RWPE2 (cell line): ENCODE measurements around the gene SLC20A1.

Experiments used
- ATAC-seq: fragments of 200-7000 bp; cut with Tn5 transposase; 3 replicates; pipeline ENCODE4 v1.9.1; 2021; ENCODE audit warnings: low read depth
- DNase-seq: peaks from one replicate; pipeline ENCODE4 v3.0.0-alpha.2; 2020; ENCODE audit warnings: low spot score
- H3K27ac ChIP-seq: fragments of 450-650 bp; 2 replicates; pipeline ENCODE4 v1.5.1; 2017; ENCODE audit warnings: mild to moderate bottlenecking; ENCODE audit not compliant: poor library complexity, severe bottlenecking
- H3K27me3 ChIP-seq: fragments of 250-450 bp; sonication (Bioruptor Pico); 2 replicates; pipeline ENCODE4 v1.5.1; 2021; ENCODE audit warnings: mild to moderate bottlenecking, moderate library complexity; ENCODE audit not compliant: insufficient read depth, poor library complexity, severe bottlenecking
- H3K36me3 ChIP-seq: fragments of 250-450 bp; sonication (Bioruptor Pico); 2 replicates; pipeline ENCODE4 v1.5.1; 2020; ENCODE audit warnings: low read depth, mild to moderate bottlenecking, moderate library complexity
- H3K4me1 ChIP-seq: fragments of 250-450 bp; sonication (Bioruptor Pico); 2 replicates; pipeline ENCODE4 v1.5.1; 2021; ENCODE audit warnings: mild to moderate bottlenecking, moderate library complexity; ENCODE audit not compliant: insufficient read depth, poor library complexity, severe bottlenecking
- H3K4me3 ChIP-seq: fragments of 250-450 bp; sonication (Bioruptor Pico); 2 replicates; pipeline ENCODE4 v1.5.1; 2021; ENCODE audit warnings: mild to moderate bottlenecking, moderate library complexity; ENCODE audit not compliant: severe bottlenecking
- H3K9me3 ChIP-seq: fragments of 250-450 bp; sonication (Bioruptor Pico); 2 replicates; pipeline ENCODE4 v1.5.1; 2021; ENCODE audit warnings: mild to moderate bottlenecking, moderate library complexity; ENCODE audit not compliant: severe bottlenecking
- TF ChIP-seq, protein P1 (sequence below): fragments of 450-650 bp; IDR thresholded peaks from one replicate; pipeline ENCODE4 v1.5.1; 2017; ENCODE audit warnings: mild to moderate bottlenecking, moderate library complexity; ENCODE audit not compliant: poor library complexity, severe bottlenecking

Gene SLC20A1, protein sequence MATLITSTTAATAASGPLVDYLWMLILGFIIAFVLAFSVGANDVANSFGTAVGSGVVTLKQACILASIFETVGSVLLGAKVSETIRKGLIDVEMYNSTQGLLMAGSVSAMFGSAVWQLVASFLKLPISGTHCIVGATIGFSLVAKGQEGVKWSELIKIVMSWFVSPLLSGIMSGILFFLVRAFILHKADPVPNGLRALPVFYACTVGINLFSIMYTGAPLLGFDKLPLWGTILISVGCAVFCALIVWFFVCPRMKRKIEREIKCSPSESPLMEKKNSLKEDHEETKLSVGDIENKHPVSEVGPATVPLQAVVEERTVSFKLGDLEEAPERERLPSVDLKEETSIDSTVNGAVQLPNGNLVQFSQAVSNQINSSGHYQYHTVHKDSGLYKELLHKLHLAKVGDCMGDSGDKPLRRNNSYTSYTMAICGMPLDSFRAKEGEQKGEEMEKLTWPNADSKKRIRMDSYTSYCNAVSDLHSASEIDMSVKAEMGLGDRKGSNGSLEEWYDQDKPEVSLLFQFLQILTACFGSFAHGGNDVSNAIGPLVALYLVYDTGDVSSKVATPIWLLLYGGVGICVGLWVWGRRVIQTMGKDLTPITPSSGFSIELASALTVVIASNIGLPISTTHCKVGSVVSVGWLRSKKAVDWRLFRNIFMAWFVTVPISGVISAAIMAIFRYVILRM

DNA sequence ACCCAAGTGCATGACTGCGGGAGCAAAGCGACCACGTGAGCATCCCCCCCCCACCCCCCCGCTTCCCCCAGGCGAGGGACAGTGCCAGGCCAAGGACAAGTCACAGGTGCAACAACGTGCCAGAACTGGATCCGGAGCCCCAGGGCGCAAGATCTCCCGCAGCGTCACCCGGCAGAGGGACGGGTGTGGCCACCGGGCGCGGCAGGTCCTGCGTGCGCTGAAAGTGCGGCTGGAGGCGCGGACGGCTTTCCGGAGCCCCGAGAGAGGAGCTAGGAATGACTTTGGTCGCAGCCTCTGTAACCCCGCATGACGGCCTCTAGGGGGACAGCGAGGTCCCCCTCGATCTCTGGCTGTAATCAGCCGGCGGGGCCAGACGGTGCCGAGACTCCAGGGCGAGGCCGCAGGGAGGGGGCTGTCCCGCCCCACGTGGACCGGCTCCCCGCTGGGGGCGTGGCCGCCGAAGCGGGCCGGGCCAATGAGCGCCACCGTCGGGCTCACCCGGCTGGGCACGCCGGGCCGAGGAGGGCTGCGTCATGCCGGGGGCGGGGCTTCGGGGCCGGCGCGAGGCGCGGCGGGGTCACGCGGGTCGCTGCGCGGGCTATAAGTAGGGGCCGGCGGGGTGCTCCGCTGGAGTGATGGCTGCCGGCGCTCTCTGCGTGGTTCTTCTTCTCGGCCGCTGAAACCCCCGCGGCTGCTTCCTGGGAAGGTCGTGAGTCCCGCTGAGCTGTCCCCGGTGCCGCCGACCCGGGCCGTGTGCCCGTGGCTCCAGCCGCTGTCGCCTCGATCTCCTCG, at the start of gene SLC20A1:
Gene SLC20A1 (plus strand): TSS at position 630 of the 792 bp plus-strand sequence. CDS start 890 bp downstream, outside the sequence.
- Histone ChIP-seq H3K27me3 (no peaks in the 10 kb centered on the region), H3K36me3 (peaks cover 42% of the 10 kb centered on the region), H3K4me3 (peak within 1 kb of the TSS; percentile 84), H3K27ac (peak within 1 kb of the TSS; percentile 98), H3K9me3 (no peaks in the 10 kb centered on the region), H3K4me1 (peaks cover 49% of the 10 kb centered on the region)
- ATAC-seq (peak; percentile 77), DNase-seq (peak; percentile 90)
- TF ChIP-seq, protein P1, sequence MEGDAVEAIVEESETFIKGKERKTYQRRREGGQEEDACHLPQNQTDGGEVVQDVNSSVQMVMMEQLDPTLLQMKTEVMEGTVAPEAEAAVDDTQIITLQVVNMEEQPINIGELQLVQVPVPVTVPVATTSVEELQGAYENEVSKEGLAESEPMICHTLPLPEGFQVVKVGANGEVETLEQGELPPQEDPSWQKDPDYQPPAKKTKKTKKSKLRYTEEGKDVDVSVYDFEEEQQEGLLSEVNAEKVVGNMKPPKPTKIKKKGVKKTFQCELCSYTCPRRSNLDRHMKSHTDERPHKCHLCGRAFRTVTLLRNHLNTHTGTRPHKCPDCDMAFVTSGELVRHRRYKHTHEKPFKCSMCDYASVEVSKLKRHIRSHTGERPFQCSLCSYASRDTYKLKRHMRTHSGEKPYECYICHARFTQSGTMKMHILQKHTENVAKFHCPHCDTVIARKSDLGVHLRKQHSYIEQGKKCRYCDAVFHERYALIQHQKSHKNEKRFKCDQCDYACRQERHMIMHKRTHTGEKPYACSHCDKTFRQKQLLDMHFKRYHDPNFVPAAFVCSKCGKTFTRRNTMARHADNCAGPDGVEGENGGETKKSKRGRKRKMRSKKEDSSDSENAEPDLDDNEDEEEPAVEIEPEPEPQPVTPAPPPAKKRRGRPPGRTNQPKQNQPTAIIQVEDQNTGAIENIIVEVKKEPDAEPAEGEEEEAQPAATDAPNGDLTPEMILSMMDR, result peak; percentile 44

DNA sequence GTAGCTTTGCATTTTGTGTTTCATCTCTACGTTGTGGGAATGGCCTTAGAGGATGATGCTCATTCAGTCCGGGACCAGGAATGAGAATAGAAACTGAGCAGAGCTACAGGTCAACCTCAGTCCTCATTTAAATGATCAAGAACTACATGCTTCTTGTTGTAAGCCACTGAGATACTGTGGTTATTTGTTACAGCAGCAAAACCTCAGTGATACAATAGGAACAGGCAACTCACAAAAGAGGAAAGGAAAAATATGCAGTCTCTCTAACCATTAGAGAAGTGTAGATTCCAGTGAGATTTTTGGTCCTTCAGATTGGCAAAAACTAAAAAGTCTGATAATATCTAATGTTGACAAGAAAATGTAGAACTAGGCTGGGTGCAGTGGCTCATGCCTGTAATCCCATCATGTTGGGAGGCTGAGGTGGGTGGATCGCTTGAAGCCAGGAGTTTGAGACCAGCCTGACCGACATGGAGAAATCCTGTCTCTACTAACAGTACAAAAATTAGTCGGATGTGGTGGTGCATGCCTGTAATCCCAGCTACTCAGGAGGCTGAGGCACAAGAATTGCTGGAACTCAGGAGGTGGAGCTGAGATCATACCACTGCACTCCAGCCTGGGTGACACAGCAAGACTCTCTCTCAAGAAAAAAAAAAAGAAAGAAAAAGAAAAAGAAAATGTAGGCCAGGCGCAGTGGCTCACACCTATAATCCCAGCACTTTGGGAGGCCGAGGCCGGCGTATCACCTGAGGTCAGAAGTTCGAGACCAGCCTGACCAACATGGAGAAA, 48.0 kb upstream of the SLC20A1 start:
- H3K4me1 ChIP-seq, result peaks cover 14% of the 10 kb centered on the region
- ATAC-seq (no peak), DNase-seq (no peak)
- H3K9me3 ChIP-seq, result no peaks in the 10 kb centered on the region
- no peak overlapping the region for H3K4me3 ChIP-seq
- no peaks in the 10 kb centered on the region for H3K36me3 ChIP-seq
- TF ChIP-seq, protein P1, result no peak
- no peak overlapping the region for H3K27ac ChIP-seq
- no peaks in the 10 kb centered on the region for H3K27me3 ChIP-seq

DNA sequence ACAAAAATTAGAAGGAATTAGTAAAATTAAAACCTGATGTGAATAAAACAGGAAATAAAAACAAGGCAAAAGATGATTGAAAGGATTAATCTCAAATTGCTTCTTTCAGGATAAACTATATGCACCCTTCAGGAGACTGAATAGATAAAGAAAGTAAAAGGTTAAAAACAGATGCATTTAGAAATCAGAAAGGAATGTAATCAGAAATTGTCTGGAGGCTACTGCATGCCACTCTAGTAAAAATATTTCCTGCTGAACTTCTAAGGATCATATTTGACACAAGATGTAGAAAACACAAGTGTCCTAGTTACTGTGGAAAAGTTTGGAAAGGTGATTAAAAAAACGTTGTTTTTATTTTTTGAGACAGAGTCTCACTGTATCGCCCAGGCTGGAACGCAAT, 45.1 kb upstream of the SLC20A1 start:
- H3K27me3 ChIP-seq, result no peaks in the 10 kb centered on the region
- H3K4me3 ChIP-seq, result no peak overlapping the region
- TF ChIP-seq, protein P1, result no peak
- DNase-seq, result no peak
- peaks cover 14% of the 10 kb centered on the region for H3K4me1 ChIP-seq
- H3K36me3 ChIP-seq, result no peaks in the 10 kb centered on the region
- H3K9me3 ChIP-seq, result no peaks in the 10 kb centered on the region
- ATAC-seq, result no peak
- H3K27ac ChIP-seq, result no peak overlapping the region

DNA sequence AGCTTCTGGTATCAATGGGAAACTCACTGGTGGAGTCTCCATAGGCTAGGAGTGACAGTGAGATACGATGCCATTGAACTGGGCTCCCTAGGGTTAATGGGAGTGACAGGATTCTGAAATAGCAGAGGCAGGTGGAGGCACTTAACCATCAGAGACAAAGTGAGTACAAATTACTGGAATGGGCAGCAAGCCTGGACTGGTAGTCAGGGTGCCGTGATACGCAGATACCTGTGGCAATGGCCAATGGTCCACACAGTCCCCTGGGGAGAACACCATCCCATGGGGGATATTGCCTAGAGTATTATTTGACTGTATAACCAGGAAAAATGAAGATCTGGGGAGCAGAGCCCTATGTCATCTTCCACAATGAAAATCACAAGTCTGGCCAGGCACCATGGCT, 44.0 kb upstream of the SLC20A1 start:
- ATAC-seq, result no peak

More for the DNA sequence above, 44.0 kb upstream of the SLC20A1 start:
- H3K27ac ChIP-seq, result no peak overlapping the region
- H3K4me3 ChIP-seq, result no peak overlapping the region
- TF ChIP-seq, protein P1, result no peak
- no peaks in the 10 kb centered on the region for H3K36me3 ChIP-seq
- H3K4me1 ChIP-seq, result peaks cover 14% of the 10 kb centered on the region
- H3K27me3 ChIP-seq, result no peaks in the 10 kb centered on the region
- DNase-seq, result no peak
- H3K9me3 ChIP-seq, result no peaks in the 10 kb centered on the region
